Measurements from ENCODE around the gene SLC9A2. TPM values are rescaled to one million over a fixed set of nuclear protein-coding genes. Genes with fewer than 3 reads are reported as not detected.

Gene SLC9A2
- 2.9 to 3.0 TPM (median 3.0 TPM) in 5 replicates for total RNA-seq (2022; extraction: Qiagen RNA extraction)

GRCh38 chr2:102619414-102620319 lies at the start of gene SLC9A2:
Gene SLC9A2 (plus strand): TSS chr2:102619553. CDS start chr2:102619849, 296 bp downstream.

Other genes starting within 250 kb of the SLC9A2 start
- 0.03 to 0.25 TPM (median 0.09 TPM) in 4 of 5 replicates, not detected in the other for gene IL18RAP, start 196.4 kb upstream of the SLC9A2 start, total RNA-seq (2022; extraction: Qiagen RNA extraction)
- not detected in 5 replicates for gene SLC9A4, start 146.3 kb upstream of the SLC9A2 start, total RNA-seq (2022; extraction: Qiagen RNA extraction)
- 3.2 to 5.6 TPM (median 4.1 TPM) in 5 replicates for gene TMEM182, start 142.5 kb downstream of the SLC9A2 start, total RNA-seq (2022; extraction: Qiagen RNA extraction)